Heart left ventricle (tissue), 13 donors: ENCODE measurements around the gene TNFRSF13B.

Source experiments
- POLR2A ChIP-seq, 2 donors: fragments of 450-650 bp; IDR thresholded peaks; one replicate each; pipeline ENCODE4 v1.6.1; 2017; ENCODE audit warnings: antibody characterized with exemption in 2 of 2, mild to moderate bottlenecking in 2 of 2, moderate library complexity in 2 of 2
- TF ChIP-seq, protein P1 (sequence below), 12 donors: fragments of 200-600 bp; sonication (generic) in 4 of 12; IDR thresholded peaks; one replicate each; pipeline versions ENCODE4 v1.5.0 to v1.8.0; 2018 to 2022; ENCODE audit warnings: antibody characterized with exemption in 12 of 12, mild to moderate bottlenecking in 5 of 12
- donor health status: ischemic (EF 13 %, LVEDD 7.1; RV severe dilation, severe dysfunction).
- donor health status: DM: no; HTN: yes; CAD: no.
- donor health status: DM: no; HTN: no; CAD: no.
- donor health status: ischemic (EF 25% LVEDD 6.9; RV normal size, moderate dysfunction).
- donor health status: ischemic (EF 25% LVEDD 5.7; RV mildly dilated, moderate dysfunction).
- donor health status: ischemic (EF 35%, LVEDD 5.7; RV mildly dilated, moderate dysfunction).
- donor health status: nonischemic (EF 11% LVEDD 7.7; RV severe dilation, severe dysfunction).
- donor health status: DM: yes; HTN: yes; CAD: no.
- donor health status: PGD.
- donor health status: ischemic (EF 29% LVEDD 5.4; RV normal size, mild dysfunction).
- donor health status: nonischemic (EF 23%, LVEDD 6.1; RV moderate dilation, normal function).

- TF ChIP-seq, protein P1, sequence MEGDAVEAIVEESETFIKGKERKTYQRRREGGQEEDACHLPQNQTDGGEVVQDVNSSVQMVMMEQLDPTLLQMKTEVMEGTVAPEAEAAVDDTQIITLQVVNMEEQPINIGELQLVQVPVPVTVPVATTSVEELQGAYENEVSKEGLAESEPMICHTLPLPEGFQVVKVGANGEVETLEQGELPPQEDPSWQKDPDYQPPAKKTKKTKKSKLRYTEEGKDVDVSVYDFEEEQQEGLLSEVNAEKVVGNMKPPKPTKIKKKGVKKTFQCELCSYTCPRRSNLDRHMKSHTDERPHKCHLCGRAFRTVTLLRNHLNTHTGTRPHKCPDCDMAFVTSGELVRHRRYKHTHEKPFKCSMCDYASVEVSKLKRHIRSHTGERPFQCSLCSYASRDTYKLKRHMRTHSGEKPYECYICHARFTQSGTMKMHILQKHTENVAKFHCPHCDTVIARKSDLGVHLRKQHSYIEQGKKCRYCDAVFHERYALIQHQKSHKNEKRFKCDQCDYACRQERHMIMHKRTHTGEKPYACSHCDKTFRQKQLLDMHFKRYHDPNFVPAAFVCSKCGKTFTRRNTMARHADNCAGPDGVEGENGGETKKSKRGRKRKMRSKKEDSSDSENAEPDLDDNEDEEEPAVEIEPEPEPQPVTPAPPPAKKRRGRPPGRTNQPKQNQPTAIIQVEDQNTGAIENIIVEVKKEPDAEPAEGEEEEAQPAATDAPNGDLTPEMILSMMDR (IDR thresholded peaks at IDR 0.05) = no peak
- no peak for TF ChIP-seq POLR2A (IDR thresholded peaks at IDR 0.05)
These were observed 38.4 kb downstream of the TNFRSF13B start for GRCh38 chr17:16933317-16934132.
